DOHH2 (cell line): ENCODE measurements around the gene EMSY.

Source experiments
- H3F3A ChIP-seq: fragments of 200-600 bp; sonication (generic), shearing (Covaris generic); 2 replicates; pipeline ENCODE4 v1.6.0; 2016; ENCODE audit warnings: antibody characterized with exemption, mild to moderate bottlenecking; ENCODE audit not compliant: control insufficient read depth, insufficient read depth
- H3K27ac ChIP-seq: fragments of 200-600 bp; sonication (generic); 2 replicates; pipeline ENCODE4 v1.5.1; 2014; ENCODE audit warnings: low read depth, mild to moderate bottlenecking, low read length, moderate library complexity
- H3K27me3 ChIP-seq: fragments of 200-600 bp; sonication (generic); 2 replicates; pipeline ENCODE4 v1.6.1; 2014; ENCODE audit warnings: mild to moderate bottlenecking, low read length, mixed read lengths; ENCODE audit not compliant: control insufficient read depth
- H3K36me3 ChIP-seq: fragments of 200-600 bp; sonication (generic); 2 replicates; pipeline ENCODE4 v1.6.1; 2014; ENCODE audit warnings: mild to moderate bottlenecking, low read length, moderate library complexity, mixed read lengths; ENCODE audit not compliant: control insufficient read depth
- H3K4me1 ChIP-seq: fragments of 200-600 bp; sonication (generic); 2 replicates; pipeline ENCODE4 v1.6.1; 2014; ENCODE audit warnings: mild to moderate bottlenecking, low read length, mixed read lengths; ENCODE audit not compliant: control insufficient read depth
- H3K4me2 ChIP-seq: fragments of 200-600 bp; sonication (generic); 2 replicates; pipeline ENCODE4 v1.6.0; 2014; ENCODE audit warnings: mild to moderate bottlenecking, low read length, moderate library complexity
- H3K4me3 ChIP-seq: fragments of 200-600 bp; sonication (generic); 2 replicates; pipeline ENCODE4 v1.5.1; 2014; ENCODE audit warnings: mild to moderate bottlenecking, low read length, mixed read lengths
- H3K79me2 ChIP-seq: fragments of 200-600 bp; sonication (generic); 2 replicates; pipeline ENCODE4 v1.6.1; 2014; ENCODE audit warnings: mild to moderate bottlenecking, low read length, mixed read lengths; ENCODE audit not compliant: control insufficient read depth
- H3K9me2 ChIP-seq: fragments of 200-600 bp; sonication (generic); replicated peaks from 2 replicates; pipeline ENCODE4 v1.6.1; 2014; ENCODE audit warnings: mild to moderate bottlenecking, low read length, mixed read lengths; ENCODE audit not compliant: control insufficient read depth
- H3K9me3 ChIP-seq: fragments of 200-600 bp; sonication (generic); 2 replicates; pipeline ENCODE4 v1.6.1; 2014; ENCODE audit warnings: antibody characterized with exemption, low read length, mixed read lengths; ENCODE audit not compliant: control insufficient read depth, insufficient read depth
- H4K20me1 ChIP-seq: fragments of 200-600 bp; sonication (generic); 2 replicates; pipeline ENCODE4 v1.6.0; 2014; ENCODE audit warnings: low read depth, mild to moderate bottlenecking, antibody characterized with exemption, low read length, moderate library complexity; ENCODE audit not compliant: control insufficient read depth, insufficient read depth
- EZH2phosphoT487 ChIP-seq: fragments of 200-600 bp; sonication (generic); IDR thresholded peaks from 2 replicates; pipeline ENCODE4 v1.6.1; 2017; ENCODE audit warnings: borderline replicate concordance, mild to moderate bottlenecking, antibody characterized with exemption, low read length, moderate library complexity, mixed read lengths
- TF ChIP-seq, protein P1 (sequence below): fragments of 200-600 bp; sonication (generic); IDR thresholded peaks from one replicate; pipeline ENCODE4 v1.5.1; 2014; ENCODE audit warnings: antibody characterized with exemption, mild to moderate bottlenecking, low read depth, low read length; ENCODE audit not compliant: poor library complexity, severe bottlenecking

Gene EMSY

DNA sequence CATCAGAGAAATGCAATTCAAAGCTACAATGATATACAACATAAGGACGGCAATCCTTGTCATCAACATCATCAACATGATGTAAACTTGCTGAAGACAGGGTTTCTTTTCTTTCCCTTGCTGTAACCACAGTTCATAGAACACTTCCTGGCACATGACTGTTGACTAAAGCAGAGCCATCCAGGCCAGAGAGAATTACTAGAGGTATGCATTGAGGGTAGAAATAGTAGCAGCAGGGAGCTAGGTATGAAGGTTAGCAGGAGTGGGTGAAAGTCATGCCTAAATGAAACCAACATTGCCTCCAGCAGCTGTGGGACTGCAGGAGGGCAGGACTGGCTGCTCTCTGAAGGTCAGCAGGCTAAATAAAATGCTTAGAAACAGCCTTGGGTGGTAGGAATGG is 122.0 kb downstream of the EMSY start:
- H3K27me3 ChIP-seq, result peaks cover 9% of the 10 kb centered on the region; the same call in 1 of the 2 replicates

DNA sequence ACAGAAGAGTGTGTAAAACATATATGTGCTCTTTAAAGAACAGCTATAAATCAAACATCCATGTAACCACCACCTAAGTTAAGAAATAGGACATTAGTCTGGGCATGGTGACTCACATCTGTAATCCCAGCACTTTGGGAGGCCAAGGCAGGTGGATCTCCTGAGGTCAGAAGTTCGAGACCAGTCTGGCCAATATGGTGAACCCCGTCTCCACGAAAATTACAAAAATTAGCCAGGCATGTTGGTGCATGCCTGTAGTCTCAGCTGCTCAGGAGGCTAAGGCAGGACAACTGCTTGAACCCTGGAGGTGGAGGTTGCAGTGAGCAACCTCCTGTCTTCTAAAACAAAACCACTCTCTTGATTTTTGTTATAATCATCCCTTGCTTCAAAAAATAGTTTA is 122.4 kb downstream of the EMSY start:
- Histone ChIP-seq H3K79me2 (no peaks in the 10 kb centered on the region), H3K9me2 (no peaks in the 10 kb centered on the region), H3F3A (no peaks in the 10 kb centered on the region), H3K27ac (no peak overlapping the region), H3K4me3 (no peak overlapping the region), H3K36me3 (no peaks in the 10 kb centered on the region), H4K20me1 (no peaks in the 10 kb centered on the region), H3K4me2 (no peak overlapping the region), H3K9me3 (no peaks in the 10 kb centered on the region), H3K27me3 (peaks cover 9% of the 10 kb centered on the region; the same call in 1 of the 2 replicates), H3K4me1 (no peaks in the 10 kb centered on the region)
- TF ChIP-seq, protein P1, sequence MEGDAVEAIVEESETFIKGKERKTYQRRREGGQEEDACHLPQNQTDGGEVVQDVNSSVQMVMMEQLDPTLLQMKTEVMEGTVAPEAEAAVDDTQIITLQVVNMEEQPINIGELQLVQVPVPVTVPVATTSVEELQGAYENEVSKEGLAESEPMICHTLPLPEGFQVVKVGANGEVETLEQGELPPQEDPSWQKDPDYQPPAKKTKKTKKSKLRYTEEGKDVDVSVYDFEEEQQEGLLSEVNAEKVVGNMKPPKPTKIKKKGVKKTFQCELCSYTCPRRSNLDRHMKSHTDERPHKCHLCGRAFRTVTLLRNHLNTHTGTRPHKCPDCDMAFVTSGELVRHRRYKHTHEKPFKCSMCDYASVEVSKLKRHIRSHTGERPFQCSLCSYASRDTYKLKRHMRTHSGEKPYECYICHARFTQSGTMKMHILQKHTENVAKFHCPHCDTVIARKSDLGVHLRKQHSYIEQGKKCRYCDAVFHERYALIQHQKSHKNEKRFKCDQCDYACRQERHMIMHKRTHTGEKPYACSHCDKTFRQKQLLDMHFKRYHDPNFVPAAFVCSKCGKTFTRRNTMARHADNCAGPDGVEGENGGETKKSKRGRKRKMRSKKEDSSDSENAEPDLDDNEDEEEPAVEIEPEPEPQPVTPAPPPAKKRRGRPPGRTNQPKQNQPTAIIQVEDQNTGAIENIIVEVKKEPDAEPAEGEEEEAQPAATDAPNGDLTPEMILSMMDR, result no peak
- TF ChIP-seq EZH2phosphoT487, result no peak

More for the DNA sequence above, 122.0 kb downstream of the EMSY start:
- no peaks in the 10 kb centered on the region for H4K20me1 ChIP-seq
- H3K9me3 ChIP-seq, result no peaks in the 10 kb centered on the region
- H3K27ac ChIP-seq, result no peak overlapping the region
- H3K9me2 ChIP-seq, result no peaks in the 10 kb centered on the region
- no peaks in the 10 kb centered on the region for H3K4me1 ChIP-seq
- no peaks in the 10 kb centered on the region for H3K79me2 ChIP-seq
- H3F3A ChIP-seq, result no peaks in the 10 kb centered on the region
- H3K36me3 ChIP-seq, result no peaks in the 10 kb centered on the region
- H3K4me3 ChIP-seq, result no peak overlapping the region
- TF ChIP-seq EZH2phosphoT487, result no peak
- TF ChIP-seq, protein P1, result no peak
- H3K4me2 ChIP-seq, result no peak overlapping the region

DNA sequence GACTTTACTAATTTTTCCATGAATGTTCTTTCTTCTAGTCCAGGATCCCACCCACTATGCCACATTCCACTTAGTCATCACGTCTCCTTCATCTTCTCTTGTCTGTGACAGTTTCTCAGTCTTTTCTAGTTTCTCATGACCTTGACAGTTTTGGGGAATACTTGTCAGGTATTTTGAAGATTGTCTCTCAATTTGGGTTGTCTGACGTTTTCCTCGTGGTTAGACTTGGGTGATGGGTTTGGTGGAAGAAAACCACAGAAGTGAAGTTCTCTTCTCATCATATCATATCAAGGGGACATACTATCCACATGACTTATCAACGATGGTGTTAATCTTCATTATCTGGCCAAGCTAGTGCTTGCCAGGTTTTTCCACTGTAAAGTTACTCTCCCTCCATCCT is 123.3 kb downstream of the EMSY start:
- peaks cover 9% of the 10 kb centered on the region; the same call in 1 of the 2 replicates for H3K27me3 ChIP-seq
- no peaks in the 10 kb centered on the region for H3K9me3 ChIP-seq
- H3K79me2 ChIP-seq, result no peaks in the 10 kb centered on the region
- TF ChIP-seq, protein P1, result no peak
- TF ChIP-seq EZH2phosphoT487, result no peak
- no peaks in the 10 kb centered on the region for H3K9me2 ChIP-seq
- H3K4me1 ChIP-seq, result no peaks in the 10 kb centered on the region
- H4K20me1 ChIP-seq, result no peaks in the 10 kb centered on the region
- no peaks in the 10 kb centered on the region for H3K36me3 ChIP-seq
- H3K4me3 ChIP-seq, result no peak overlapping the region
- H3K4me2 ChIP-seq, result no peak overlapping the region
- no peaks in the 10 kb centered on the region for H3F3A ChIP-seq
- no peak overlapping the region for H3K27ac ChIP-seq
